ENCODE results near the gene ZC2HC1C. TPM values are rescaled to one million over a fixed set of nuclear protein-coding genes. Genes with fewer than 3 reads are reported as not detected.

The ZC2HC1C gene
- total and polyA plus RNA-seq, 2 of the 13 experiments (the other 11 are each of a cell fraction or from before 2014, with no cell fraction given) = 3.3 to 3.5 TPM

- peak; percentile 83 for TF ChIP-seq ZFP91 (CRISPR knock-in tag; IDR thresholded peaks at IDR 0.05; ENCODE audit: borderline replicate concordance)
- no peak; the same call in 1 of the 2 replicates for TF ChIP-seq XBP1 (CRISPR knock-in tag; IDR thresholded peaks at IDR 0.05)
- TF ChIP-seq POLR2A (IDR thresholded peaks at IDR 0.05; ENCODE audit: insufficient read depth in 1 of 2, low read depth in 2 of 2, low read length in 2 of 2) = peak; percentile 85 to 87
- TF ChIP-seq ZNF543 (CRISPR knock-in tag; IDR thresholded peaks at IDR 0.05) = no peak; the same call in 1 of the 2 replicates
- peak; percentile 73; the same call in 1 of the 2 replicates for TF ChIP-seq SP4 (CRISPR knock-in tag; IDR thresholded peaks at IDR 0.05)
- 0 out of 2 replicates have a peak, but pooled peaks have one; percentile 14 for TF ChIP-seq ZNF710 (CRISPR knock-in tag; IDR thresholded peaks at IDR 0.05; ENCODE audit: borderline replicate concordance)
- TF ChIP-seq SAFB2 (CRISPR knock-in tag; IDR thresholded peaks at IDR 0.05; ENCODE audit: borderline replicate concordance, low read depth) = no peak
- TF ChIP-seq KDM6A (CRISPR knock-in tag; IDR thresholded peaks at IDR 0.05; ENCODE audit: low read depth) = no peak
- TF ChIP-seq CCDC6 (CRISPR knock-in tag; IDR thresholded peaks at IDR 0.05) = 0 out of 2 replicates have a peak, but pooled peaks have one; percentile 81
- TF ChIP-seq ZBTB20 (CRISPR knock-in tag; IDR thresholded peaks at IDR 0.05; ENCODE audit: borderline replicate concordance, low read depth) = no peak
- peak; percentile 82 for TF ChIP-seq FOXC1 (CRISPR knock-in tag; IDR thresholded peaks at IDR 0.05; ENCODE audit: borderline replicate concordance)
- 0 out of 2 replicates have a peak, but pooled peaks have one; percentile 9 for TF ChIP-seq RARG (CRISPR knock-in tag; IDR thresholded peaks at IDR 0.05; ENCODE audit: low read depth)
- TF ChIP-seq NRL (CRISPR knock-in tag; IDR thresholded peaks at IDR 0.05; ENCODE audit: borderline replicate concordance) = peak; percentile 80; the same call in 1 of the 2 replicates
Observed at GRCh38 chr14:75069121-75069810, at the start of gene ZC2HC1C (continued).
